ENCODE data around the gene NAP1L4.

The NAP1L4 gene

GRCh38 chr11:2904153-2905052 lies 87.7 kb downstream of the NAP1L4 start:
- DNase-seq (ENCODE audit: low read depth) = no peak

DNA sequence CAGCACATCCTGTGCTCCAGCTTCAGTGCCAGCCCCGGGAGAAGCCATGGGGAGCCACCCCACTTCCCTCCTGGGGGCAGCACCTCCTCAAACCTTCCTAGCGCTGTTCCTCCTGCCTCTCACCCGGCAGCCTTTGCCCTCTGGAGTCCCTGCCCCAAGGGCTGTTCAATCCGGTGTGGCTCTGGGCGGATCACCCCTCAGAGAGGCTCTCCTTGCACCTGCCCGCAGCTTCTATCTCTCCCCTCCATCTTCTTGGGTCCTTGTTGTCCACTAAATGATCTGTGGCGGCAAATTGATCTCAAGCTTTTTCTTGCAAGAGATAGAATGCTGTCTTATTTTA lies 88.5 kb downstream of the NAP1L4 start:
- DNase-seq (ENCODE audit: low read depth) = no peak

DNA sequence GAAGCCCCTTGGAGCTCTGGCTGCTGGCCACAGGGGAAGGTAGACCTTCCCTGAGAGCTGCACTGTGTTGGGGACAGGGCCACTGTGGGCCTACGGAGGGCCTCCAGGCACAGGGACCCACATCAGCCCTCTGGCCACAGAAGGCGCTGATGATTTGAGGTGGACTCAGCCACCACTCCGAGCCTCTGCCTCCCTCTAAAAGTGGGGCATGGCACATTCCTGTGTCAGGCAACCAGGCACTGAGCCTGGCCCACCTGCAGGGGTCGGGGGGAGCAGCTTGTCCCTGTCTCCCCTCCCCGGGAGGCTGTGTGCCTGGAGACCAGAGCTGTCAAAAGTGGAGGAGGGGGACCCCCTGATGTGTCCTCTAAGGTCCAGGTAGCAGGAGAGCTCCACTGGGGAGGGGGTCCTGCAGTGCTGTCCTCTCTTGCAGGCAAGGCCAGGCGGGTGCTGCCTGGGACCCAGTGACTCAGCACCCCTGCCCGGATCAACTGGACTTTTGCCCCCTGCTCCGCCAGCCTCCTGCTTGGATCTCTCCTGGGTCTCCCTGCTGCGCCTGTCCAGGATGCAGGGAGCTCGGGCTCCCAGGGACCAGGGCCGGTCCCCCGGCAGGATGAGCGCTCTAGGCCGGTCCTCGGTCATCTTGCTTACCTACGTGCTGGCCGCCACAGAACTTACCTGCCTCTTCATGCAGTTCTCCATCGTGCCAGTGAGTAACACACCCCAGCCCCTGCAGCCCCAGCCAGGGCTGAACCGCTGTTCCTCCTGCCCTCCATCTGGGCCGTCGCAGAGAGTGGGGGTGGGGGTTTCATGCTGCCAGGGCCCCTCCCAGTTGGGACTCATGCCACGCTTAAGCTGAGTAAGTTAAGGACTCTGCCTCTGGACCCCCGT lies 89.1 kb downstream of the NAP1L4 start:
- no peak for DNase-seq (ENCODE audit: low read depth)

DNA sequence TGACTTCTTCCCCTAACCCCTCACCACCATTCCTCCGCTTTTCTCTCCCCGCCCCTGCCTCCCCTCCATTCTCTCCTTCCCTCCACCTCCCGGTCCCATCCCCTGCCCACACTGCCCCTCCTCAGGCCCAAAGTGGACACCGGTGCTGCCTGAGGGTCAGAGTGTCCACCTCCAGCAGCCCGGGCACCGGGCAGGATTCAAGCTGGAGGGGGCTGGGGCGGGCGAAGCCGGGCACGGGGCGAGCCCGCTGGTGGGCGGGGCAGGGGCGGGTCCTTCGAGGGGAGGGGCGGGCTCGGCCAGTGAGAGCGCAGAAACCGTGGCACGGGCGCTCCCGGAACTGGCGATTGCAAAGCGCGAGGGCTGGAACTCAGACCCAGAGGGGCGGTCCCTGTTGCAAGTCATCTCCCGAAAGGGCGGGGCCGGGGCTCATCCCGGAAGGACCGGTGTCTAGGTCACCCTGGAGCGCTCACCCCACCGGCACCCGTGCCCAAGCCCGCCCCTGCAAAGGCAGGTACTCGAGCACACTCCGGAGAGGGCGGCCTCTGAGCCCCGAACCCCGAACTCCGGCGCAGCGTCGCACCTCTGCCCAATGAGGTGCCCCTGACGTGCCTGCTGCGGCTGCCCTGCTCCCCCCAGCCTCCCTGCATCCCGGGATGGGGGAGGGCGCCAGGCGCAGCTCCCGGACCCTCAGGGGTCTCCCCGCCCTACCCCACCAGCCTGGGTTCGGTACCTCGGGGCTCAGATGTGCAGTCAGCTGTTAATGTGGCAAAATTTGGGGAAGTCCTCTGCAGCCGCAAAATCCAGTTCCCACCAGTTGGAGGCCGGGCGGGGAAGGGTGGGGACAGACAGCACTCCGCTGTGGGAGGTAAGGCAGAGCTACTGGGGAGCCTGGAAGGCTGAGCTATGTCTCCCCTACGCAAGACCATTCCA lies 90.0 kb downstream of the NAP1L4 start:
- DNase-seq (ENCODE audit: low read depth) = peak; percentile 95

- DNase-seq (ENCODE audit: low read depth) = no peak
Observed at GRCh38 chr11:2901196-2901796, 90.8 kb downstream of the NAP1L4 start.

- no peak for DNase-seq (ENCODE audit: low read depth)
Observed at GRCh38 chr11:2899080-2899783, 92.9 kb downstream of the NAP1L4 start.

- peak; percentile 45 for DNase-seq (ENCODE audit: low read depth)
Observed at GRCh38 chr11:2898366-2899079, 93.6 kb downstream of the NAP1L4 start.

DNA sequence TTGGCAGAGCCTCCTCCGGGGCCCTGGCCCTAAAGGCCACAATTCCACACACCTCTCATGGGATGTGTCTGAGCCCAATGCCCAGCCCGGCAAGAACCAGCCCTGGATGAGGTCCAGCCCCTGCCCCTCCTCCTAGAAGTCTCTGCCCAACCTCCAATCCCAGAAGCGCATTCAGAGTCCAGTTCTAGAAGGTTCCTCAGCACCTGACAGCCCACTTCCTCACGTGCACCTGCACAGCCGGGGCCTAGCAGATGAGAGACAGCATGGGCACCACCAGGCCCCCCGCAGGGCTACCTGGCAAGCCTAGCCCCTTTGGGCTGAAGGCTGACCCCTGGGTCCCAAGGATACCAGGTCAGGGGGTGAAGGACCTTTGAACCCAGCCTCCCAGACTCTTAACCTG lies 95.1 kb downstream of the NAP1L4 start:
- DNase-seq (ENCODE audit: low read depth) = no peak

GRCh38 chr11:2896047-2896446 lies 96.1 kb downstream of the NAP1L4 start:
- no peak for DNase-seq (ENCODE audit: low read depth)

Measured in activated T-cell treated with anti-CD3 and anti-CD28 coated beads for 48 hours (primary cell).